ENCODE data around the gene SLC25A23.
A peak's percentile ranks its signal among the peaks of the same experiment; 100 is the strongest.
"Not testable (repeated sequence)": the region's sequence is repeated elsewhere in the genome, so short reads cannot be mapped to it uniquely, and the experiment has no call there.

Gene SLC25A23

GRCh38 chr19:6402837-6403608 lies 56.6 kb downstream of the SLC25A23 start:
- no peak for DNase-seq (ENCODE audit: extremely low read depth, low read depth)
- no peak for TF ChIP-seq CTCF (IDR thresholded peaks at IDR 0.05; ENCODE audit: low read depth, low read length)

GRCh38 chr19:6402058-6402457 lies 57.5 kb downstream of the SLC25A23 start:
- DNase-seq (ENCODE audit: extremely low read depth, low read depth) = no peak
- no peak for TF ChIP-seq CTCF (IDR thresholded peaks at IDR 0.05; ENCODE audit: low read depth, low read length)

- DNase-seq (ENCODE audit: extremely low read depth, low read depth) = not testable (repeated sequence)
Observed at GRCh38 chr19:6400062-6400944, 59.3 kb downstream of the SLC25A23 start.

- DNase-seq (ENCODE audit: extremely low read depth, low read depth) = no peak
- TF ChIP-seq CTCF (IDR thresholded peaks at IDR 0.05; ENCODE audit: low read depth, low read length) = no peak
Observed at GRCh38 chr19:6396305-6396704, 63.3 kb downstream of the SLC25A23 start.

- TF ChIP-seq CTCF (IDR thresholded peaks at IDR 0.05; ENCODE audit: low read depth, low read length) = no peak
- DNase-seq (ENCODE audit: extremely low read depth, low read depth) = no peak
Observed at GRCh38 chr19:6394831-6395230, 64.8 kb downstream of the SLC25A23 start.

- DNase-seq (ENCODE audit: extremely low read depth, low read depth) = no peak
- no peak for TF ChIP-seq CTCF (IDR thresholded peaks at IDR 0.05; ENCODE audit: low read depth, low read length)
Observed at GRCh38 chr19:6393983-6394412, 65.6 kb downstream of the SLC25A23 start.

- DNase-seq (ENCODE audit: extremely low read depth, low read depth) = peak; percentile 92
- TF ChIP-seq CTCF (IDR thresholded peaks at IDR 0.05; ENCODE audit: low read depth, low read length) = peak; percentile 16
Observed at GRCh38 chr19:6393074-6393982, 66.3 kb downstream of the SLC25A23 start, which contains the start of gene GTF2F1. TSS of gene GTF2F1 (minus strand) at chr19:6393164. CDS start at chr19:6392995, 169 bp downstream.
